PFSK-1 (cell line): ENCODE data around the gene PRKAR1B.

ENCODE experiments used
- FOXP2 ChIP-seq: optimal IDR thresholded peaks from 2 replicates; pipeline ENCODE3; 2011; ENCODE audit warnings: borderline replicate concordance, control low read depth, inconsistent platforms; ENCODE audit not compliant: insufficient read depth; ENCODE audit errors: extremely low read length, extremely low read depth
- SIN3A ChIP-seq: IDR thresholded peaks from 2 replicates; pipeline ENCODE4 v1.6.1; 2012; ENCODE audit warnings: mild to moderate bottlenecking, low read length, moderate library complexity, borderline replicate concordance; ENCODE audit not compliant: insufficient read depth

- no peak for TF ChIP-seq FOXP2
- TF ChIP-seq SIN3A, result no peak
These were observed 213.4 kb downstream of the PRKAR1B start for GRCh38 chr7:513521-514166.
